ENCODE data around the gene PPP1R26.

PPP1R26 gene

GRCh38 chr9:135485832-135486231, 6.2 kb downstream of the PPP1R26 start:
- DNase-seq = no peak
- in situ Hi-C loops (cut with MboI; ENCODE audit: low pct_unique_long_range_greater_than_20kb, low sequenced_read_pairs) = no loop called here

- in situ Hi-C loops (cut with MboI; ENCODE audit: low pct_unique_long_range_greater_than_20kb, low sequenced_read_pairs) = no loop called here
- DNase-seq = no peak
Observed at GRCh38 chr9:135486267-135487065, 6.9 kb downstream of the PPP1R26 start.

GRCh38 chr9:135487281-135488012, 7.9 kb downstream of the PPP1R26 start:
- in situ Hi-C loops (cut with MboI; ENCODE audit: low pct_unique_long_range_greater_than_20kb, low sequenced_read_pairs) = no loop called here
- DNase-seq = no peak

- in situ Hi-C loops (cut with MboI; ENCODE audit: low pct_unique_long_range_greater_than_20kb, low sequenced_read_pairs) = no loop called here
Observed at GRCh38 chr9:135488013-135488330, 8.4 kb downstream of the PPP1R26 start.

GRCh38 chr9:135488527-135488926, 8.9 kb downstream of the PPP1R26 start:
- in situ Hi-C loops (cut with MboI; ENCODE audit: low pct_unique_long_range_greater_than_20kb, low sequenced_read_pairs) = no loop called here
- no peak for DNase-seq

More at GRCh38 chr9:135488013-135488330, 8.4 kb downstream of the PPP1R26 start:
- DNase-seq = no peak

- no peak for DNase-seq
- in situ Hi-C loops (cut with MboI; ENCODE audit: low pct_unique_long_range_greater_than_20kb, low sequenced_read_pairs) = no loop called here
Observed at GRCh38 chr9:135489188-135489906, 9.8 kb downstream of the PPP1R26 start.

- in situ Hi-C loops (cut with MboI; ENCODE audit: low pct_unique_long_range_greater_than_20kb, low sequenced_read_pairs) = no loop called here
- no peak for DNase-seq
Observed at GRCh38 chr9:135490166-135490870, 10.7 kb downstream of the PPP1R26 start.

GRCh38 chr9:135490980-135491464, 11.4 kb downstream of the PPP1R26 start:
- DNase-seq = no peak
- in situ Hi-C loops (cut with MboI; ENCODE audit: low pct_unique_long_range_greater_than_20kb, low sequenced_read_pairs) = no loop called here

- no peak for DNase-seq
Observed at GRCh38 chr9:135491764-135492163, 12.2 kb downstream of the PPP1R26 start.

GRCh38 chr9:135492886-135493669, 13.5 kb downstream of the PPP1R26 start:
- DNase-seq = no peak
- in situ Hi-C loops (cut with MboI; ENCODE audit: low pct_unique_long_range_greater_than_20kb, low sequenced_read_pairs) = no loop called here

More at GRCh38 chr9:135491764-135492163, 12.2 kb downstream of the PPP1R26 start:
- in situ Hi-C loops (cut with MboI; ENCODE audit: low pct_unique_long_range_greater_than_20kb, low sequenced_read_pairs) = no loop called here

- DNase-seq = no peak
- in situ Hi-C loops (cut with MboI; ENCODE audit: low pct_unique_long_range_greater_than_20kb, low sequenced_read_pairs) = no loop called here
Observed at GRCh38 chr9:135494791-135495559, 15.4 kb downstream of the PPP1R26 start.

- no peak for DNase-seq
- in situ Hi-C loops (cut with MboI; ENCODE audit: low pct_unique_long_range_greater_than_20kb, low sequenced_read_pairs) = no loop called here
Observed at GRCh38 chr9:135498381-135499126, 19.0 kb downstream of the PPP1R26 start.

- peak; percentile 84 for DNase-seq
- in situ Hi-C loops (cut with MboI; ENCODE audit: low pct_unique_long_range_greater_than_20kb, low sequenced_read_pairs) = no loop called here
Observed at GRCh38 chr9:135499326-135500070, 19.9 kb downstream of the PPP1R26 start.

- no peak for DNase-seq
- in situ Hi-C loops (cut with MboI; ENCODE audit: low pct_unique_long_range_greater_than_20kb, low sequenced_read_pairs) = no loop called here
Observed at GRCh38 chr9:135500071-135500524, 20.5 kb downstream of the PPP1R26 start.

- in situ Hi-C loops (cut with MboI; ENCODE audit: low pct_unique_long_range_greater_than_20kb, low sequenced_read_pairs) = no loop called here
- DNase-seq = peak; percentile 77
Observed at GRCh38 chr9:135500525-135501260, 21.1 kb downstream of the PPP1R26 start, which contains the start of gene MRPS2. MRPS2 (plus strand) TSS chr9:135500682; CDS start chr9:135500711, 29 bp downstream.

Measured in KBM-7 (cell line).